Measurements from ENCODE around the gene TRAF6. TPM values are rescaled to one million over a fixed set of nuclear protein-coding genes. Genes with fewer than 3 reads are reported as not detected.

Gene TRAF6
- total RNA-seq, 6 donors from 2014 or later, result 7.4 to 17.5 (median 13.7) TPM

GRCh38 chr11:36456156-36456555 is 53.9 kb downstream of the TRAF6 start:
- ATAC-seq (ENCODE audit: low FRiP score in 2 of 2) (peak in 1 of 2 donors; percentile 26), DNase-seq (peak in 1 of 2 donors; percentile 10)
- Histone ChIP-seq H3K4me1 (peaks cover 12 to 25% (median 19%) of the 10 kb centered on the region in 4 donors), H3K27me3 (no peaks in the 10 kb centered on the region), H3K36me3 (peaks cover 0 to 6% (median 2%) of the 10 kb centered on the region in 4 donors), H3K9me3 (no peaks in the 10 kb centered on the region), H3K4me3 (no peak overlapping the region), H3K27ac (peak overlapping the region; percentile 53 to 82 (median 74))
- TF ChIP-seq CTCF (IDR thresholded peaks at IDR 0.05) (no peak), POLR2AphosphoS5 (IDR thresholded peaks at IDR 0.05) (no peak), POLR2A (IDR thresholded peaks at IDR 0.05) (no peak), EP300 (IDR thresholded peaks at IDR 0.05) (no peak)
- WGBS, 2 donors, result 85 to 88% methylated on average over 6 of the region's 6 CpGs

- TF ChIP-seq CTCF (IDR thresholded peaks at IDR 0.05), result no peak
- TF ChIP-seq POLR2AphosphoS5 (IDR thresholded peaks at IDR 0.05), result peak in 1 of 2 donors; percentile 58
- TF ChIP-seq EP300 (IDR thresholded peaks at IDR 0.05), result peak in 1 of 4 donors; percentile 2
- Histone ChIP-seq H3K4me3 (no peak overlapping the region), H3K27ac (peak overlapping the region; percentile 60 to 82 (median 74)), H3K36me3 (peaks cover 0 to 10% (median 2%) of the 10 kb centered on the region in 4 donors), H3K4me1 (peaks cover 12 to 25% (median 19%) of the 10 kb centered on the region in 4 donors), H3K27me3 (no peaks in the 10 kb centered on the region), H3K9me3 (no peaks in the 10 kb centered on the region)
- peak; percentile 37 to 73 for DNase-seq
- 67 to 73% methylated on average over 11 of the region's 11 CpGs for WGBS, 2 donors
- ATAC-seq (ENCODE audit: low FRiP score in 2 of 2), result peak; percentile 79 to 92
Observed at GRCh38 chr11:36455658-36456111, 54.4 kb downstream of the TRAF6 start.

- no peaks in the 10 kb centered on the region for H3K27me3 ChIP-seq
- peaks cover 16 to 28% (median 24%) of the 10 kb centered on the region in 4 donors for H3K4me1 ChIP-seq
- 73 to 82% methylated on average over 8 to 17 of the region's 17 CpGs for WGBS, 2 donors
- TF ChIP-seq POLR2A (IDR thresholded peaks at IDR 0.05) (no peak), EP300 (IDR thresholded peaks at IDR 0.05) (no peak), CTCF (IDR thresholded peaks at IDR 0.05) (no peak), POLR2AphosphoS5 (IDR thresholded peaks at IDR 0.05) (no peak)
- H3K4me3 ChIP-seq, result no peak overlapping the region
- no peaks in the 10 kb centered on the region for H3K9me3 ChIP-seq
- ATAC-seq (ENCODE audit: low FRiP score in 2 of 2) (no peak), DNase-seq (peak in 1 of 2 donors; percentile 43)
- peak overlapping the region; percentile 60 to 82 (median 74) for H3K27ac ChIP-seq
- H3K36me3 ChIP-seq, result peaks cover 0 to 10% (median 2%) of the 10 kb centered on the region in 4 donors
Observed at GRCh38 chr11:36454941-36455631, 55.0 kb downstream of the TRAF6 start.

- H3K4me1 ChIP-seq, result peaks cover 21 to 33% (median 29%) of the 10 kb centered on the region in 4 donors
- 85 to 91% methylated on average over 9 to 18 of the region's 18 CpGs for WGBS, 2 donors
- no peak for ATAC-seq (ENCODE audit: low FRiP score in 2 of 2)
Observed at GRCh38 chr11:36454551-36454940, 55.5 kb downstream of the TRAF6 start.

More at GRCh38 chr11:36454551-36454940, 55.5 kb downstream of the TRAF6 start:
- peak in 1 of 2 donors; percentile 69 for DNase-seq
- Histone ChIP-seq H3K27ac (peak overlapping the region; percentile 60 to 82 (median 74)), H3K4me3 (no peak overlapping the region), H3K9me3 (no peaks in the 10 kb centered on the region), H3K27me3 (no peaks in the 10 kb centered on the region), H3K36me3 (peaks cover 0 to 10% (median 2%) of the 10 kb centered on the region in 4 donors)
- no peak for TF ChIP-seq POLR2A (IDR thresholded peaks at IDR 0.05)
- TF ChIP-seq POLR2AphosphoS5 (IDR thresholded peaks at IDR 0.05), result no peak
- TF ChIP-seq EP300 (IDR thresholded peaks at IDR 0.05), result no peak
- no peak for TF ChIP-seq CTCF (IDR thresholded peaks at IDR 0.05)

Measured in upper lobe of left lung (tissue), 6 donors.